GM18498 (cell line): ENCODE results near the gene CXCL13.
"Not testable (repeated sequence)": the region's sequence is repeated elsewhere in the genome, so short reads cannot be mapped to it uniquely, and the experiment has no call there.

Experiments
- ATAC-seq: cut with Tn5 transposase; IDR thresholded peaks from one replicate; pipeline ENCODE4 v1.9.1; 2021; ENCODE audit warnings: mild to moderate bottlenecking, moderate library complexity; ENCODE audit not compliant: unreplicated experiment

Gene CXCL13, protein sequence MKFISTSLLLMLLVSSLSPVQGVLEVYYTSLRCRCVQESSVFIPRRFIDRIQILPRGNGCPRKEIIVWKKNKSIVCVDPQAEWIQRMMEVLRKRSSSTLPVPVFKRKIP

GRCh38 chr4:77605210-77605902, at the start of gene CXCL13:
CXCL13 (plus strand) TSS chr4:77605820; CDS start chr4:77605866, 46 bp downstream.
- no peak for ATAC-seq

DNA sequence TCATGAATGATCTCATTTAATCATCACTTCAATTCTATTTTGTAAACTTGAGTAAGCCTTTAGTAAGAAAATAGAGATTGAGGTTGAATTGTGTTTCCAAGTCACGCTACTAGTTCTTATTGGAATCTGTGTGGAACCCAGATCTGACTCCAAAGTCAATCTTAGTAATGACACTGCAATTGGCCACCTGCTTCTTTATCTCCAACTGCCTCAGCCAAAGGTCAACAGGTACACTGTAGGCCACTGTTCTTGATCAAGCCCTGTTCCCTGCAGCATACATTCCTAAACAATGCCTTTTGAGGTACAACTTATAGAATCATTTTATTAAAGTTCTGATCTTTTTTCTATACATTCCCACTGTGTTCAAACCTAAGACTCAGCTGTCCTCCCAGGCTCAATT, 45.5 kb upstream of the CXCL13 start:
- ATAC-seq, result no peak

GRCh38 chr4:77561720-77562119, 43.9 kb upstream of the CXCL13 start:
- ATAC-seq, result not testable (repeated sequence)

- no peak for ATAC-seq
These were observed 41.4 kb upstream of the CXCL13 start for GRCh38 chr4:77564231-77564630.

GRCh38 chr4:77566148-77566547, 39.5 kb upstream of the CXCL13 start:
- ATAC-seq, result no peak

DNA sequence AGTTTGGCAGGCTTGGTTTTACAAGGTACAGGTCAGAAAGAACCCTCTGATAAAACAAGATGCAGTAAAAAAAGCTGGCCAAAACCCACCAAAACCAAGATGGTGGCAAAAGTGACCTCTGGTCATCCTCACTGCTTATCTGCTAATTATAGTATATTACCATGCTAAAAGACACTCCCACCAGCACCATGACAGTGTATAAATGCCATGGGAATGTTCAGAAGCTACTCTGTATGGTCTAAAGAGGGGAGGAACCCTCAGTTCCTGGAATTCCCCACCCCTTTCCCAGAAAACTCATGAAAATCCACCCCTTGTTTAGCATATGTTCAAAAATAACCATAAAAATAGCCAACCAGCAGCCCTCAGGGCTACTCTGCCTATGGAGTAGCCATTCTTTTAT, 38.1 kb upstream of the CXCL13 start:
- ATAC-seq, result no peak

DNA sequence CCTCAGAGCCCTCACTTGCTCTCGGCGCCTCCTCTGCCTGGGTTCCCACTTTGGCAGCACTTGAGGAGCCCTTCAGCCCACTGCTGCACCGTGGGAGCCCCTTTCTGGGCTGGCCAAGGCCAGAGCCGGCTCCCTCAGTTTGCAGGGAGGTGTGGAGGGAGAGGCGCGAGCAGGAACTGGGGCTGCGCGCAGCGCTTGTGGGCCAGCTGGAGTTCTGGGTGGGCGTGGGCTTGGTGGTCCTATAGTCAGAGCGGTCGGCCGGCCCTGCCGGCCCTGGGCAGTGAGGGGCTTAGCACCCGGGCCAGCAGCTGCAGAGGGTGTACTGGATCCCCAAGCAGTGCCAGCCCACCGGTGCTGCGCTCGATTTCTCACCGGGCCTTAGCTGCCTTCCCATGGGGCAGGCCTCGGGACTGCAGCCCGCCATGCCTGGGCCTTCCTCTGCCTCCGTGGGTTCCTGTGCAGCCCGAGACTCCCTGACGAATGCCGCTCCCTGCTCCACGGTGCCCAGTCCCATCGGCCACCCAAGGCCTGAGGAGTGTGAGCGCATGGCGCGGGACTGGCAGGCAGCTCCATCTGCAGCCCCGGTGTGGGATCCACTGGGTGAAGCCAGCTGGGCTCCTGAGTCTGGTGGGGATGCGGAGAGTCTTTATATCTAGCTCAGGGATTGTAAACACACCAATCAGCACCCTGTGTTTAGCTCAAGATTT, 35.0 kb upstream of the CXCL13 start:
- not testable (repeated sequence) for ATAC-seq

- ATAC-seq, result no peak
These were observed 29.3 kb upstream of the CXCL13 start for GRCh38 chr4:77576351-77576750.

DNA sequence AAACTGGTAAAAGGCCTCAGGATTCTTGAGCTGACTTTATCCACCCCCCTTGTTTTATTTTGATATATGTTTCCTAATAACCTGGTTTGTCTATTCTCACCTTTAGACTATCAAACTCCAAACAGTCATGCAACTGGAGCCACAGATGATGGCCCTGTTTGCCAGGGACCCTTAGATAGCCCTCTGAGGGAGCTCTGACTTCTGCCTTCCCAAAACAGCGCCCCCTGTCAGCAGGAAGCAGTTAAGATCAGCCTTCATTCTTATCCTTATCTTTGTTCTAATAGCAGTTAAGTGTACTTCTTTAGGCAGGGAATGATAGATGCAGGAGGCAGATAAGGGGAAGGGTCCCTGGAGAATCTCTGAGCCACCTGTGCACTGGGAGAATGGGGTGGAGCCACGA, 27.5 kb upstream of the CXCL13 start:
- ATAC-seq, result no peak

DNA sequence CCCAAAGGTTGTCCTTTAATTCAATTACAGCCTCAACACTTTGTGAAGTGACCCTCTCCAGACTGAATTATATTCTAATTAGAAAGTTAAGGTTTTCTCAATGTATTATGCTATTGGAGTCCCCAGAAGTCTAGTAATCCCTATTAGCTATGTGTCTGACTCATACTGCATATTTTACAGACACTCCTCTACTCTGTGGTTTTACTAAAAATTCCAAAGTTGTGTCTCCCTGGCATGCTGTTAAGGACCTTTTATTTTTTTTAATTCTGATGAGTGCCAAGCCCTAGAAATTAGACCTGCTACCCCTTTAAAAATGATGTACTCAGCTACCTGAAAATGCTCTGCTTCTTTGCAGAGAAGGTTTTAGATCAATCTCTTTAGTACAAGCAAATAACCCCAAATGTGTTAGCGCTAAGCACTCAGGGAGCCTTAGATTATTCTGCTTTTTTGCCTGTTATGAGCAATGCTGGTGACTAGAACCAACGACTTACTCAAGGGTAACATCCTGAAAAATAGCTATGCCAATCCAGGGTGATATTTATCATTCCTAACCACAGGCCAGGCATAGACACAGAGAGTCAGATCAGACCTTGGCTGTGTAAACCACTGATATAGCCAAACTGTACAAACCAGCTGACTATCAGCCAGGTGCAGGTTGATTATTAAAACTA, 26.1 kb upstream of the CXCL13 start:
- no peak for ATAC-seq

DNA sequence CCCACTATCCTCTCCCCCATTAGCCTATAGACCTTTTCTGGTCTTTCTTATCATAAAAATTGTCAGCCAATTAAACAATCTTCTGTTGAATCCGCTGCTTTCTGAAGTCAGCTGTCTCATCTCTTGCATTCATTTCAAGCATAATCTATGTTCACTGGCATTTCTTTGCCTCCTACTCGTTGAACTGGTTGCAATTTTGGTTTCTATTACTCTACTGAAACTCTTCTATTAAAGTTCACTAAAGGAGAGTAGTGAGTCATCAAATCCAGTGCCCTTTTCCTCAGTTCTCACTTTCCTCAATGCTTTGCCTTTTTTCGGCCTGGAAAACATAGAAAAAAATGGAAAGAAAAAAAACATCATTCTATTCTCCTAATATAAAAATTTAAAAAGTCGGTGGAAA, 23.9 kb upstream of the CXCL13 start:
- peak; percentile 86 for ATAC-seq

- ATAC-seq, result no peak
These were observed 23.5 kb upstream of the CXCL13 start for GRCh38 chr4:77582156-77582555.

GRCh38 chr4:77582711-77583110, 22.9 kb upstream of the CXCL13 start:
- ATAC-seq, result no peak

DNA sequence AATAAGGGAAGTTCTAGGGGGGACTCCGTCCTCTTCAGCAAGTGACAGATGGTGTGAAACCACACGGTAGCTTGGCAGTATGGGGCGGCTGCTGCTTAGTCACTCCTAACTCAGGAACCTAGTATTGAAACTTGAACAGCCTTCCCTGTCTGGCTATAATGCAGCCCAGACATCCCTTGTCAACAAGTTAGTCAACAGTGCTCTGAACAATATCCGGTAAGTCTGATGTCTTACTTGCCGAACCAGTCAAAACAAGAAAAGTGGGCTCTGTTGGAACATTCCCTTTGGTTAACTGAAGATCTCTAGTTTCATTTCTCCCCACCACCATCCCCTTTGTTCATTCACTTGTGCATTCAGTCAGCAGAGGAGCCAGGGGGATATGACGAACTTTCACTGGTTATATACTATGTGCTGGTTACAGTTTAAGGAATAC, 18.7 kb upstream of the CXCL13 start:
- peak; percentile 97 for ATAC-seq

GRCh38 chr4:77590482-77590881, 15.1 kb upstream of the CXCL13 start:
- no peak for ATAC-seq

GRCh38 chr4:77591532-77591931, 14.1 kb upstream of the CXCL13 start:
- no peak for ATAC-seq

GRCh38 chr4:77593101-77593500, 12.5 kb upstream of the CXCL13 start:
- ATAC-seq, result no peak

DNA sequence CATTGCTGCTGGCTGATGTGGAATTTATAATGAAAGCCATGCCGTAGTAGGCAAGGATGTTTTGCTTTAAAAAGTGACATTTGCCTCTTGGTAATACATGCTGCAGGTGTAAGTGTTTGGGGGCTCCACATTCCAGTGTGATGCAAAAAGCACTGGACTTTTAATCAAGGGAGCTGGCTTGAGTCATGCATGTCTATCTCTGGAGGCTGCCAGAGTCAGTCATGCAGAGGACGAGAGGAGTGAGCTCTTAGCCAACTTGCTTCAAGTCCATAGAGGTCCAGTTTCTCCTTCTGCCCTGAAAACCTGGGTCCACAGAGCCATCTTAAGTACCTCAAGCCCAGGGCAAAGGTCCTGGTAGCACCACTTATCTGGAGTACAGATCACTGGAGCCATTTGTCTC, 11.6 kb upstream of the CXCL13 start:
- ATAC-seq, result no peak

- ATAC-seq, result no peak
These were observed 10.2 kb upstream of the CXCL13 start for GRCh38 chr4:77595364-77595973.

GRCh38 chr4:77599378-77599777, 6.2 kb upstream of the CXCL13 start:
- peak; percentile 45 for ATAC-seq
